ENCODE data around the gene XK.

DNA sequence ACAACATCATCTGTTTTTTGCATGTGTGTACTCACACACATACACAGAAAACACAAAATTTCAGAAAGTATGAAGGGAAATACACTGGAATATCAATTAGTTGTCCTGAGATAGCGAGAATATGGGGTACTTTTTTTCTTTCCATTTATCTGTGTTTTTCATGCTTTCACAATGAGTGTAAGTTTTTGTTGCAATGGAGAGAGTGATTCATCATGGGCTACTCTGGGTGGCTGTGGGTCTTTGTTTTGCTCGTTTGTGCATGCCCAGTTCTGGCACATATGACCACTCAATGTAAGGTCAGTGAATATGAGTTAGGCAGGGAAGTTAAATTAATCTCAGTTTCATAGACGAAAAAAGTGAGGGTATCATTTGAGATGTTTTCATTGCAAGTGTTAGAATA is 26.9 kb downstream of the XK start:
- no peak for TF ChIP-seq CTCF (IDR thresholded peaks at IDR 0.05)
- no peak for TF ChIP-seq POLR2A (IDR thresholded peaks at IDR 0.05)

All from right lobe of liver (tissue), 4 donors.